ENCODE results near the gene LIN37.

LIN37 gene

DNA sequence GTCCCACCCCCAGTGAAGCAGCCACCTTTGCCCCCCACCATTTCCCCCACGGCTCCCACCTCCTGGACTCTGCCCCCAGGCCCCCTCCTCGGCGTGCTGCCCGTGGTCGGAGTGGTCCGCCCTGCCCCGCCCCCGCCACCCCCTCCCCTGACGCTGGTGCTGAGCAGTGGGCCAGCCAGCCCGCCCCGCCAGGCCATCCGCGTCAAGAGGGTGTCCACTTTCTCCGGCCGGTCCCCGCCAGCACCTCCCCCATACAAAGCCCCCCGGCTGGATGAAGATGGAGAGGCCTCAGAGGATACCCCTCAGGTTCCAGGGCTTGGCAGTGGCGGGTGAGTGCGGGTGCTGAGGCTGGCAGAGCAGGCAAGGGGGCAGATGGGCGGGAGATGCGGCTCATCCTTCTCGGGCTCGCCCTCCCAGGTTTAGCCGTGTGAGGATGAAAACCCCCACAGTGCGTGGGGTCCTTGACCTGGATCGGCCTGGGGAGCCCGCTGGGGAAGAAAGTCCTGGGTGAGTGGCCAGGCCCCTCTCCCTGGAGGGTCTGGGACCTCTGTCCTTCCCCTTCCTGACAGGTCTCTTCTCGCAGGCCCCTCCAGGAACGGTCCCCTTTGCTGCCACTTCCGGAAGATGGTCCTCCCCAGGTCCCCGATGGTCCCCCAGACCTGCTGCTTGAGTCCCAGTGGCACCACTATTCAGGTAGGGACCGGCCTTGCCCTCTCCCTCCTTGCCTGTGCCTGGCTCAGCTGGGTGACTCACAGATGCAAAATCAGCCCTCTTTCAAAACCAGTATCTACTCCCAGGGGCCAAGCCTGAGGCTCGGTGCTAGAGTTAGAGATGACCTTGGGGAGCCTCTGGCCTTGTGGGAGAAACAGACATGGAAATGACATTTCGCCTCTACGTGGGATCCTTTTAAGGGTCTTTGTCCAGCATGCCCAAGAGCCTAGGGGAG lies 14.9 kb upstream of the LIN37 start:
- FAIRE-seq = no peak
- no peak for DNase-seq (ENCODE audit: extremely low spot score, insufficient read length, low read depth)

- FAIRE-seq (no peak), DNase-seq (ENCODE audit: extremely low spot score, insufficient read length, low read depth) (no peak)
These were observed 14.1 kb upstream of the LIN37 start for GRCh38 chr19:35734273-35734672.

GRCh38 chr19:35734889-35735288 lies 13.5 kb upstream of the LIN37 start:
- FAIRE-seq (no peak), DNase-seq (ENCODE audit: extremely low spot score, insufficient read length, low read depth) (no peak)

- no peak for FAIRE-seq
- DNase-seq (ENCODE audit: extremely low spot score, insufficient read length, low read depth) = no peak
These were observed 11.2 kb upstream of the LIN37 start for GRCh38 chr19:35736913-35737886.

DNA sequence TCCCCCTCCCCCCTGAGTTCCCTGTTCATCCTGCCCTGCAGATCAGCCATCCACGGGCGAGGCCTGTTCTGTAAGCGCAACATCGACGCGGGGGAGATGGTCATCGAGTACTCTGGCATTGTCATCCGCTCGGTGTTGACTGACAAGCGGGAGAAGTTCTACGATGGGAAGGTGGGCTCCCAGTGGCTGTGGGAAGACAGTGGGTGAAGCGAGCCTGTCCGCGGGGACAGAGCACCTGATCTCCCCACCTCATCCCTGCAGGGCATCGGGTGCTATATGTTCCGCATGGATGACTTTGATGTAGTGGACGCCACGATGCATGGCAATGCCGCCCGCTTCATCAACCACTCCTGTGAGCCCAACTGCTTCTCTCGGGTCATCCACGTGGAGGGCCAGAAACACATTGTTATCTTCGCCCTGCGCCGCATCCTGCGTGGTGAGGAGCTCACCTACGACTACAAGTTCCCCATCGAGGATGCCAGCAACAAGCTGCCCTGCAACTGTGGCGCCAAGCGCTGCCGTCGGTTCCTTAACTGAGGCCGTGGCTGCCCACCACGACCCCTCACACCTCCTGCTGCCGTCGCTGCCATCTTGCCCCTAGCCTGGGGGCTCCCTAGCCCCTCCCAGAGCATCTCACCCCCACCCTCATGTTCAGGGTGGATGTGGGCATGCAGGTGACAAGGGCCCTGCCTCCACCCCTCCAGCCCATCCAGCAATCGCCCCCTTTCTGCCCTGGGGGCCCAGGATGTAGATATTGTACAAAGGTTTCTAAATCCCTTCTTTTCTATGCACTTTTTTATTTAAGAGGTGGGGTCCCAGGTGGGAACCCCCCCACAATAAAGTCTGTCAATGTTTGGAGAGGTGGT lies 10.1 kb upstream of the LIN37 start:
- FAIRE-seq = no peak
- DNase-seq (ENCODE audit: extremely low spot score, insufficient read length, low read depth) = no peak

DNA sequence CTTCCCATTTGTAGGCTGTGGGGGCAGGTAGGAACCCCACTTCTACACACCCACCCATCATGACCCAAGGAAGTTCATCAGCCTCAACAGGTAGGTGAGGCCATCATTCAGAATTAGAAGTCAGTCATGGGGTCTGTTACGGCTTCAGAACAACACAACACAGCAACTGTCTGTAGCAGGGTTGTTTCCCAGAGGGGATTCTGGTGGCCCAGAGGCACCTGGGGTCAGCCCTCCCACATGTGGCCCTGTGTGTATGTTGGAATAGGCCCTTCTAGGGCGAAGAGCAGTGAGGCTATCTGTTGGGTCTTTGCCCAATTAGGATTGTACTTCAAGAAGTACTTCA lies 9.5 kb upstream of the LIN37 start:
- DNase-seq (ENCODE audit: extremely low spot score, insufficient read length, low read depth) (no peak), FAIRE-seq (no peak)

DNA sequence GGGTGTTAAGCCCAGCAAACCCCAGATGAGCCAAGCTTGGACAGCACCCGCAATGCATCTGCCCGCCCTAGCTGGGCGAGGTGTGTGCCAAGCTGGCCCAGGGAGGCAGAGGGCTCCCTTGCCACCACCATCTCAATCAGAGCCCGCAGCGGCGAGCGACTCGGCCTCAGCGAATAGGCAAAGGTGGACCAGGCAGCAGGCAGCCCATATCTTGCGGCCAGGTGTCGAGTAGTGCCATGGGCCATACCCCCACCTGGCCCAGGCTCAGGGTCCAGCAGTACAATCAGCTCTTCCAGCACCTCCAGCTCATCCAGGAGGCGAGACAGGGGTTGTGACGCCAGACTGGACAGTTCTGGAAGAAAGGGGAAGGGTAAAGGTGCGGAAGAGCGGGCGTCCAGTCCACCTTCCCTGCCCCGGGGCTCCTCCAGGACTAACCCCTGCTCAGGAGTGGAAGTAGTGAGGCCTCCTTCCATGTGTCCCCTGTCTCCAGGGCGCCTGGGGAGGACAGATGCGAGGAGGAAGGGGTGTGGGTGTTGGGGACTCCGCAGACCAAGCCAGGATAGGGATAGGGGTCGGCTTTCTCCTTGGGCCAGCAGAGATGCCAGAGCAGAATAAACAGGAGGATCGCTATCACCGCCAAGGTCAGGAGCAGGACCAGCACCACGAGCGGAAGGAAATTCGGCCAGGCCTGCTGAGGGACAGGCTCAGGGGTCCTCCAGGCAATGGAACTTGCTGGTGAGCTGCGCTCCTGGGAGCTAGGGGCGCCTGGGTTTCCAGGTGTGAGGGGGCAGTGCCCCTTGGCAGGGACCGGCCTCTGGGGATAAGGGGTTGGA lies 8.9 kb upstream of the LIN37 start:
- no peak for DNase-seq (ENCODE audit: extremely low spot score, insufficient read length, low read depth)
- FAIRE-seq = no peak

GRCh38 chr19:35740108-35740422 lies 8.3 kb upstream of the LIN37 start:
- DNase-seq (ENCODE audit: extremely low spot score, insufficient read length, low read depth) (no peak), FAIRE-seq (no peak)

- FAIRE-seq (peak; percentile 93), DNase-seq (ENCODE audit: extremely low spot score, insufficient read length, low read depth) (peak; percentile 90)
These were observed 7.8 kb upstream of the LIN37 start for GRCh38 chr19:35740423-35741202.

DNA sequence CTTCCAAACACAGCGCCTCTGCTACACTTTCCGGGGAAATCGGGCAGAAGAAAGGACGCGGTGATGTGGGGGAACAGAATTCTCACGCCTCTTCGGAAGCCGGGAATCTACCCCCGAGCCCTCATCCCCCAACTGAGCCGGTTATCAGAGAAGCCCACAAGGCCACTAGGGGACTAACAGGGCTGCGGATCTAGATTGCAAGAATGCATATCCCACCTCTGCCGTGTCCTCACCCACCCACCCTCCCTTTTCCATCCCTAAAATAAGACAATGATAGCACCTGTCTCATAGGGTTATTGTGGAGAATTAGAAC lies 7.2 kb upstream of the LIN37 start:
- DNase-seq (ENCODE audit: extremely low spot score, insufficient read length, low read depth) (no peak), FAIRE-seq (no peak)

GRCh38 chr19:35742121-35742724 lies 6.2 kb upstream of the LIN37 start, which contains the start of gene IGFLR1:
Gene IGFLR1 (minus strand): TSS chr19:35742452. CDS start chr19:35741180, 1,272 bp downstream.
- DNase-seq (ENCODE audit: extremely low spot score, insufficient read length, low read depth) (peak; percentile 32), FAIRE-seq (peak; percentile 95)

DNA sequence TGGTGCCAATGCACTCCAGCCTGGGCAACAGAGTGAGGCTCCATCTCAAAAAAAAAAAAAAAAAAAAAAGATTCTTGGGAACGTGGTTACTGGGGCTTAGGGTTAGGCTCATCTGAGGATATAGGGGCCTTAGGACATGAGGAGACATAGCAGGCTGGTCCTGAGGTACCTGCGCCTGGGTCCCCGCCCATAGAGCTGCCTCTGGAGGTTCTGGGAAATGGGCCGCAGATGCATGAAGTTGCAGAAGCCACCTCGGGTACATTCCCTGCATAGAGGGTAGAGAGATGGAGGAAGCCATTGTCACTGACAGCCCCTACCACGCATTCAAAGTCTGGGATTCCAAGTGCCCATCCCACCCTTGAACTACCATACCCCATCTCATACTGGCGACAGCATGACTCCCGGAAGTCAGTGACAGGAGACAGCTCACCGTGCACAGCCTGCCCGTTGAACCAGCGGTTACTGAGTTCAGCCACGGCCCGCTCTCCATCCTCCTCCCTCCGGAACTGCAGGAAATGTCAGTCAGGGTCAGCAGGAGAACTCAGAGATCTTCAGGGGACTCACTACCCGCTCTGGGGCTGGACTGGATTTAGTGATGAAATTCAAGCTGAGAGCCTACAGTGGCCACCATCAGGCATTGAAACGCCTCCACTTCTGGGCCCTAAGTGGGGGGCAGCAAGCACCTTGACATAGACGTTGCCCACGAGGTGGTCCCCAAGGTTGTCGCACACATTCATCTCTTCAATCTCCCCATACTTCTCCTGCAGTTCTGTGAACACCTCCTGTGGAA lies 4.5 kb upstream of the LIN37 start:
- FAIRE-seq = no peak
- no peak for DNase-seq (ENCODE audit: extremely low spot score, insufficient read length, low read depth)

GRCh38 chr19:35744430-35745327 lies 3.7 kb upstream of the LIN37 start:
- peak; percentile 92 for FAIRE-seq

GRCh38 chr19:35745328-35746086 lies 2.9 kb upstream of the LIN37 start, which contains the start of the genes PSENEN and U2AF1L4:
Gene PSENEN (plus strand): TSS chr19:35745651. CDS start chr19:35745931, 280 bp downstream.
Gene U2AF1L4 (minus strand): TSS chr19:35745418. CDS start chr19:35745391, 27 bp downstream.
- DNase-seq (ENCODE audit: extremely low spot score, insufficient read length, low read depth) (peak; percentile 84), FAIRE-seq (peak; percentile 99)

More at GRCh38 chr19:35744430-35745327, 3.7 kb upstream of the LIN37 start:
- no peak for DNase-seq (ENCODE audit: extremely low spot score, insufficient read length, low read depth)

DNA sequence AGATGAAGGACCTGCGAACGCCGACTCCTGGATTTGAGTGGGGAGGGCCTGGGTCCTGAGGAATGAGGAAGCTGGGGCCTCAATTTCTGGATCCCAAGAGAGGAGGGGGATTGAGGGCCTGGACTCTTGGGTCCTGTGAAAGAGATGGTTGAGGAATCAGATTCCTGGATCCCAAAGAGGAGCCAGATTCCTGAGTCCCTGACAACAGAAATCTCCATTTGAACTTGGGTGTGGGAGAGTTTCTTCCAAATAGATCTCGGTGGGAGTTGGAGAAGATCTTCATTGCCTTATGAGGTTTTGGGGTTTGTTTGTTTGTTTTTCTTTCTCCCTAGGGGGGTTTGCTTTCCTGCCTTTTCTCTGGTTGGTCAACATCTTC lies 2.3 kb upstream of the LIN37 start:
- no peak for FAIRE-seq
- no peak for DNase-seq (ENCODE audit: extremely low spot score, insufficient read length, low read depth)

Measured in GM18507 (cell line).